NCI-H526 treated with DMSO at 0.1 percent for 48 hours (cell line): ENCODE data around the gene ABLIM1.

Experiments used
- DNase-seq: peaks from one replicate; lab custom pipeline; 2025; lab: John Stamatoyannopoulos, UW

The ABLIM1 gene

GRCh38 chr10:114518401-114519305 is 139.4 kb downstream of the ABLIM1 start:
- DNase-seq: no peak

- DNase-seq: no peak
Measured at GRCh38 chr10:114517368-114518250, 140.5 kb downstream of the ABLIM1 start.

GRCh38 chr10:114516356-114516755 is 141.7 kb downstream of the ABLIM1 start:
- no peak for DNase-seq

GRCh38 chr10:114515298-114515914 is 142.7 kb downstream of the ABLIM1 start:
- DNase-seq: no peak

- no peak for DNase-seq
Measured at GRCh38 chr10:114513381-114513792, 144.7 kb downstream of the ABLIM1 start.

- DNase-seq: no peak
Measured at GRCh38 chr10:114511881-114512280, 146.2 kb downstream of the ABLIM1 start.

- DNase-seq: no peak
Measured at GRCh38 chr10:114508376-114508775, 149.7 kb downstream of the ABLIM1 start.

- no peak for DNase-seq
Measured at GRCh38 chr10:114507449-114507848, 150.6 kb downstream of the ABLIM1 start.

- no peak for DNase-seq
Measured at GRCh38 chr10:114506871-114507385, 151.1 kb downstream of the ABLIM1 start.

GRCh38 chr10:114504769-114505579 is 153.1 kb downstream of the ABLIM1 start:
- no peak for DNase-seq

GRCh38 chr10:114502074-114502473 is 156.0 kb downstream of the ABLIM1 start:
- no peak for DNase-seq

GRCh38 chr10:114501650-114502049 is 156.4 kb downstream of the ABLIM1 start:
- DNase-seq: no peak

GRCh38 chr10:114500643-114501042 is 157.4 kb downstream of the ABLIM1 start:
- DNase-seq: no peak

- no peak for DNase-seq
Measured at GRCh38 chr10:114499630-114500190, 158.4 kb downstream of the ABLIM1 start.

- DNase-seq: no peak
Measured at GRCh38 chr10:114499116-114499515, 159.0 kb downstream of the ABLIM1 start.

- no peak for DNase-seq
Measured at GRCh38 chr10:114498413-114499111, 159.5 kb downstream of the ABLIM1 start.

- no peak for DNase-seq
Measured at GRCh38 chr10:114495303-114495702, 162.8 kb downstream of the ABLIM1 start.

- no peak for DNase-seq
Measured at GRCh38 chr10:114492351-114493037, 165.6 kb downstream of the ABLIM1 start.

GRCh38 chr10:114491933-114492332 is 166.1 kb downstream of the ABLIM1 start:
- no peak for DNase-seq

- no peak for DNase-seq
Measured at GRCh38 chr10:114491419-114491818, 166.7 kb downstream of the ABLIM1 start.
